ENCODE measurements around the gene AGMO.
A peak's percentile ranks its signal among the peaks of the same experiment; 100 is the strongest.

The AGMO gene

GRCh38 chr7:15397922-15398760 is 163.7 kb downstream of the AGMO start:
- DNase-seq (ENCODE audit: low read depth, low spot score): no peak

GRCh38 chr7:15397159-15397550 is 164.7 kb downstream of the AGMO start:
- no peak for DNase-seq (ENCODE audit: low read depth, low spot score)

- no peak for DNase-seq (ENCODE audit: low read depth, low spot score)
Observed at GRCh38 chr7:15396210-15397158, 165.3 kb downstream of the AGMO start.

GRCh38 chr7:15389073-15389472 is 172.7 kb downstream of the AGMO start:
- no peak for DNase-seq (ENCODE audit: low read depth, low spot score)

GRCh38 chr7:15378494-15379145 is 183.2 kb downstream of the AGMO start:
- no peak for DNase-seq (ENCODE audit: low read depth, low spot score)

- peak; percentile 26 for DNase-seq (ENCODE audit: low read depth, low spot score)
Observed at GRCh38 chr7:15376600-15376999, 185.2 kb downstream of the AGMO start.

- no peak for DNase-seq (ENCODE audit: low read depth, low spot score)
Observed at GRCh38 chr7:15370441-15370840, 191.4 kb downstream of the AGMO start.

- DNase-seq (ENCODE audit: low read depth, low spot score): no peak
Observed at GRCh38 chr7:15368653-15369052, 193.2 kb downstream of the AGMO start.

- no peak for DNase-seq (ENCODE audit: low read depth, low spot score)
Observed at GRCh38 chr7:15367897-15368296, 193.9 kb downstream of the AGMO start.

- DNase-seq (ENCODE audit: low read depth, low spot score): no peak
Observed at GRCh38 chr7:15358112-15358511, 203.7 kb downstream of the AGMO start.

GRCh38 chr7:15352421-15353206 is 209.2 kb downstream of the AGMO start:
- no peak for DNase-seq (ENCODE audit: low read depth, low spot score)

- DNase-seq (ENCODE audit: low read depth, low spot score): no peak
Observed at GRCh38 chr7:15345216-15345615, 216.6 kb downstream of the AGMO start.

GRCh38 chr7:15341817-15342216 is 220.0 kb downstream of the AGMO start:
- no peak for DNase-seq (ENCODE audit: low read depth, low spot score)

- DNase-seq (ENCODE audit: low read depth, low spot score): peak; percentile 59
Observed at GRCh38 chr7:15336146-15336545, 225.7 kb downstream of the AGMO start.

GRCh38 chr7:15335390-15335789 is 226.4 kb downstream of the AGMO start:
- no peak for DNase-seq (ENCODE audit: low read depth, low spot score)

- DNase-seq (ENCODE audit: low read depth, low spot score): no peak
Observed at GRCh38 chr7:15334536-15335263, 227.1 kb downstream of the AGMO start.

GRCh38 chr7:15332956-15333355 is 228.9 kb downstream of the AGMO start:
- no peak for DNase-seq (ENCODE audit: low read depth, low spot score)

- no peak for DNase-seq (ENCODE audit: low read depth, low spot score)
Observed at GRCh38 chr7:15330943-15331342, 230.9 kb downstream of the AGMO start.

- DNase-seq (ENCODE audit: low read depth, low spot score): no peak
Observed at GRCh38 chr7:15327001-15327400, 234.8 kb downstream of the AGMO start.

GRCh38 chr7:15326044-15326644 is 235.7 kb downstream of the AGMO start:
- DNase-seq (ENCODE audit: low read depth, low spot score): no peak

All from brain pericyte (primary cell).